Glutamatergic neuron (in vitro differentiated cells): Measurements from ENCODE around the gene PAPPA. TPM values are rescaled to one million over a fixed set of nuclear protein-coding genes. Genes with fewer than 3 reads are reported as not detected.

Experiments used
- DNase-seq: peaks from one replicate; pipeline ENCODE4 v3.0.0; 2022
- H3K27ac Mint-ChIP-seq: one replicate; pipeline ENCODE4 v1.8.0; 2020; ENCODE audit warnings: mild to moderate bottlenecking, mixed read lengths, inconsistent platforms; ENCODE audit not compliant: unreplicated experiment
- H3K27me3 Mint-ChIP-seq: one replicate; pipeline ENCODE4 v1.8.0; 2020; ENCODE audit warnings: mild to moderate bottlenecking, moderate library complexity, mixed read lengths, inconsistent platforms; ENCODE audit not compliant: unreplicated experiment
- H3K36me3 Mint-ChIP-seq: one replicate; pipeline ENCODE4 v1.8.0; 2020; ENCODE audit warnings: mild to moderate bottlenecking, mixed read lengths, inconsistent platforms; ENCODE audit not compliant: unreplicated experiment
- H3K4me1 Mint-ChIP-seq: one replicate; pipeline ENCODE4 v1.8.0; 2020; ENCODE audit warnings: mild to moderate bottlenecking, low read depth, mixed read lengths, inconsistent platforms; ENCODE audit not compliant: unreplicated experiment
- H3K4me3 Mint-ChIP-seq: one replicate; pipeline ENCODE4 v1.8.0; 2020; ENCODE audit warnings: mild to moderate bottlenecking, mixed read lengths, inconsistent platforms; ENCODE audit not compliant: unreplicated experiment
- H3K9me3 Mint-ChIP-seq: one replicate; pipeline ENCODE4 v1.8.0; 2020; ENCODE audit warnings: mild to moderate bottlenecking, moderate library complexity, mixed read lengths, inconsistent platforms; ENCODE audit not compliant: unreplicated experiment
- total RNA-seq: library from RNA; stranded (reverse); fragmentation: NEBNext Ultra II Directional; extraction: Animal tissue kit (Norgen Biotek cat#: 25700); gene quantifications from one replicate; pipeline ENCODE4 v1.2.1, GENCODE V29; 2021; ENCODE audit not compliant: unreplicated experiment
- TF ChIP-seq, protein P1 (sequence below): fragments of 200-600 bp; sonication (generic); IDR thresholded peaks from one replicate; pipeline ENCODE4 v1.5.0; 2021; ENCODE audit not compliant: partially characterized antibody, unreplicated experiment

The PAPPA gene
- total RNA-seq, 1 donor from 2014 or later: 10.5 TPM

DNA sequence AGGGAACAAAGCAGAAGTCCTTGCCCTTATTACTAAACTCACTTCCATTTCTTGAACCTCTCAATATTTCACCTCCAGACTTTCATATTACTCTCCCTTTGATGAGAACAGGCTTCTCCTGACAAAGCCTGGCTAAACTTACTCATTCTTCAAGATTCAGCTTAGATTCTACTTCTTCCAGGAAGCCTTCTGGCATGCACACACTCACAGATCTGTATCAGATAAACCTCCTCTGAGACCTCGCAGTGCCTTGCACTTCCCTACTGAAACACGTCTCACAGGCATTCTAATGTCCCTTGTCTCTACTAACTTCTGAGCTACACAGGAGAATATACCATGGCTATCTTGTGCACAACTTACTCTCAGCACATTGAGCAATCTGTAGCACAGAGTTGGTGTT lies 16.6 kb upstream of the PAPPA start:
- Mint-ChIP-seq H3K27ac (no peak overlapping the region), H3K36me3 (no peaks in the 10 kb centered on the region), H3K4me1 (no peaks in the 10 kb centered on the region), H3K27me3 (no peaks in the 10 kb centered on the region), H3K4me3 (no peak overlapping the region), H3K9me3 (no peaks in the 10 kb centered on the region)
- no peak for DNase-seq
- TF ChIP-seq, protein P1, sequence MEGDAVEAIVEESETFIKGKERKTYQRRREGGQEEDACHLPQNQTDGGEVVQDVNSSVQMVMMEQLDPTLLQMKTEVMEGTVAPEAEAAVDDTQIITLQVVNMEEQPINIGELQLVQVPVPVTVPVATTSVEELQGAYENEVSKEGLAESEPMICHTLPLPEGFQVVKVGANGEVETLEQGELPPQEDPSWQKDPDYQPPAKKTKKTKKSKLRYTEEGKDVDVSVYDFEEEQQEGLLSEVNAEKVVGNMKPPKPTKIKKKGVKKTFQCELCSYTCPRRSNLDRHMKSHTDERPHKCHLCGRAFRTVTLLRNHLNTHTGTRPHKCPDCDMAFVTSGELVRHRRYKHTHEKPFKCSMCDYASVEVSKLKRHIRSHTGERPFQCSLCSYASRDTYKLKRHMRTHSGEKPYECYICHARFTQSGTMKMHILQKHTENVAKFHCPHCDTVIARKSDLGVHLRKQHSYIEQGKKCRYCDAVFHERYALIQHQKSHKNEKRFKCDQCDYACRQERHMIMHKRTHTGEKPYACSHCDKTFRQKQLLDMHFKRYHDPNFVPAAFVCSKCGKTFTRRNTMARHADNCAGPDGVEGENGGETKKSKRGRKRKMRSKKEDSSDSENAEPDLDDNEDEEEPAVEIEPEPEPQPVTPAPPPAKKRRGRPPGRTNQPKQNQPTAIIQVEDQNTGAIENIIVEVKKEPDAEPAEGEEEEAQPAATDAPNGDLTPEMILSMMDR: no peak

DNA sequence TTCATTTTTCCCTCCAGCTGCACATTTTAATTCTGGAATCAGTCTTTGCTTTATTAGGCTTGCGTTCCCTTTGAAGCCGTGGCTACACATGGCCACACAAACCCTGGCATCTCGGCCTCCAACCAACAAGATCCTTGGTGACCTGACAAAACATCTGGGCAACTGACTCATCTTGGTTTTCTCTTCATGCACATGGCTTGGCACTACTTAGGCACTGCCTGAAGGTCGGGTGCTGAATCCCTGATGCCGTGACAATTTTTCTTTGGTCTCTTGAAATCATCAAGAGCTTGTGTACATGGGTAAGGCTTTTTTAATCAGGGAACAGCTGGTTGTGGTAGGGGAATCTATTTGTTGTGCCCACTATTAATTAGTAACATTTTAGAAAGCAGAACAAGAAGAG lies 16.0 kb upstream of the PAPPA start:
- no peak overlapping the region for H3K4me3 Mint-ChIP-seq
- TF ChIP-seq, protein P1: no peak
- no peaks in the 10 kb centered on the region for H3K36me3 Mint-ChIP-seq
- DNase-seq: no peak
- H3K4me1 Mint-ChIP-seq: no peaks in the 10 kb centered on the region
- H3K27me3 Mint-ChIP-seq: no peaks in the 10 kb centered on the region
- H3K9me3 Mint-ChIP-seq: no peaks in the 10 kb centered on the region
- H3K27ac Mint-ChIP-seq: no peak overlapping the region

DNA sequence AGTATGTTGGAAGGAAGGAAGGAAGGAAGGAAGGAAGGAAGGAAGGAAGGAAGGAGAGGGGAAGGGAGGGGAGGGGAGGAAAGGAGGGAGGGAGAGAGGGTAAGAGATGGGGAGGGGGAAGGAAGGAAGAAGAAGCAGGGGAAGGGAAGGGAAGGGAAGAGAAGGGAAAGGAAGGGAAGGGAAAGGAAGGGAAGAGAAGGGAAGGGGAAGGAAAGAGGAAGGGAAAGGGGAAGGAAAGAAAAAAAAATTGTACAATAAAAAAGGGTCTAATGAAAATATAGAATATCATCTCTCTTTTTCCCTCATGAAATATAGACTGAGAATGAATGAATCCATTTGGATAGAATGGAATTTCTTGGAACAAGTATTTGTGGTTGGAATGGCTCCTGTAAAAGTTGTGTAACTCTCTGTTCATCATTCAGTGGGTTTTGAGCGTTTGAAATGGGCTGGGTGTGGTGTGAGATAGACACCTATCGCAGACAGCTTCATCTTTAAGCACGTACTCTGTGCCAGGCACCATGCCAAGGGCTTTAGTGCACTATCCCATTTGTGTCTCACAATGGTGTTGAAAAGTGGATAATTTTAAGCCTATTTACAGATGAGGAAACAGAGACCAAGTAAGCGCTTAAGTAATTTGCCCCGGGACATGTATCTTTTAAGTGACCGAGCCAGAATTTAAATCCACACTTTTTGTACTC lies 11.6 kb upstream of the PAPPA start:
- Mint-ChIP-seq H3K9me3 (no peaks in the 10 kb centered on the region), H3K27ac (no peak overlapping the region), H3K4me3 (no peak overlapping the region), H3K36me3 (no peaks in the 10 kb centered on the region), H3K27me3 (no peaks in the 10 kb centered on the region), H3K4me1 (no peaks in the 10 kb centered on the region)
- TF ChIP-seq, protein P1: no peak
- no peak for DNase-seq

DNA sequence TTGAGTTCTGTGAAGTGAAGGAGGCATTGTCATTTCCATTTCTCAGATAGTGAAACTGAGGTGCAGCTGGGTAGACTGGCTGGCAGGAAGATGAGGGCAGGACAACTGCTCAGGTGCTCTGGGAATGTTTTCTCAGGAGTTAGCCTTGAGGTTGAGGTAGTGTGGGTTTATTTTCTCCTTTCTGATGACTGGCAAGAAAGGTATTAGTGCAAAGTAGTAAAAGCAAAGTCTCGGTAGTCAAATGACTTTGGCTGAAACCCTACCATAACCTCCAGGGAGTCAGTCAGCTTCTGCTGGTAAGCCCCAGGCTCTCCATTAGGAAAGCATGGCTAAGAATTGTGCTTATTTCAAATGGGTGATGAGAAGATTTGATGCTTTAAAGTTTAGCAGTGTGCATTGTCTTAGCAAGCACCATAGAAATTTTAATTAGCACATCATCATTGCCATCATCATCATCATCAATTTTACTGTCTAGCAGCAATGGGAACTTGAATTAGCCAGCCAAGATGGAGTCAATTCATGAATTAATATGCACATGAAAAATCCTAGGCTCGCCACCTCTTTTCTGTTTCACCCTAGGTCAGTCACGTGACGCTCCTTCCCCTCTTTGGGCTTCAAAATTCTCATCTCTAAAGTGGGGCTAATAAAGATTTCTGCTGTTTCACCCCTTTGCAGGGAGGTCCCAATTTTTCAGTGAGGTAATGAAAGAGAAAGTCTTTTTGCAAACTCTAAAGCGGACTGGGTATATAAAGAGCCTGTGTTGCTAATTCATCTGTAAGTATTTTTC lies 10.7 kb upstream of the PAPPA start:
- DNase-seq: no peak
- Mint-ChIP-seq H3K4me1 (no peaks in the 10 kb centered on the region), H3K27me3 (no peaks in the 10 kb centered on the region), H3K4me3 (no peak overlapping the region), H3K36me3 (no peaks in the 10 kb centered on the region), H3K27ac (no peak overlapping the region), H3K9me3 (no peaks in the 10 kb centered on the region)
- TF ChIP-seq, protein P1: no peak

DNA sequence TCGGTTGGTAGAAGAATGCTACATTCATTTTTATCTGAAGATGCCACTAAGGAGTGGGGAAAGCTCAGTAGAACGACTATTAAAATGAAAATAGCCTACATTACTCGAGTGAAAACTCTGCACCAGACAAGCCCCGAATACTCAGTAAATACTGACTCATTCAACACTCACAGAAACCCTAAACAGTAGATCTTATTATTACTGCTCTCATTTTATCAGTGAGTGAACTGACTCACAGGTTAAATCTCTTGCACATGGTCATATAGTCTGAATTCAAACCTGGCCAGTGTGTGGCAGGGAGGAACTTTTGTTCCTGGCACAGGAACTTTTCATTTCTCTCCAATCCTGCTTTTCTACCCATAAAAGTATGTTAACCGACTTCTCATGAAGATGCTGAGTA lies 9.6 kb upstream of the PAPPA start:
- H3K4me1 Mint-ChIP-seq: no peaks in the 10 kb centered on the region
- H3K4me3 Mint-ChIP-seq: no peak overlapping the region
- no peak overlapping the region for H3K27ac Mint-ChIP-seq
- no peaks in the 10 kb centered on the region for H3K9me3 Mint-ChIP-seq
- no peaks in the 10 kb centered on the region for H3K27me3 Mint-ChIP-seq
- DNase-seq: no peak
- H3K36me3 Mint-ChIP-seq: no peaks in the 10 kb centered on the region
- TF ChIP-seq, protein P1: no peak
